Nephron (organoid): ENCODE data around the gene RFT1.

ENCODE experiments used
- H3K27ac Mint-ChIP-seq, 3 experiments: 2 replicates each; pipeline ENCODE4 v1.8.0; 2020; ENCODE audit warnings: mixed read lengths in 3 of 3, mild to moderate bottlenecking in 2 of 3, moderate library complexity in 1 of 3
- H3K27me3 Mint-ChIP-seq: 2 replicates; pipeline ENCODE4 v1.8.0; 2021; ENCODE audit warnings: low read depth, mild to moderate bottlenecking, moderate library complexity, mixed read lengths
- H3K36me3 Mint-ChIP-seq: 2 replicates; pipeline ENCODE4 v1.8.0; 2020; ENCODE audit warnings: low read depth, mixed read lengths
- H3K4me1 Mint-ChIP-seq: 2 replicates; pipeline ENCODE4 v1.8.0; 2020; ENCODE audit warnings: mixed read lengths
- H3K4me3 Mint-ChIP-seq, 3 experiments: 2 replicates each; pipeline ENCODE4 v1.8.0; 2020; ENCODE audit warnings: mild to moderate bottlenecking in 3 of 3, mixed read lengths in 3 of 3, moderate library complexity in 2 of 3
- H3K9me3 Mint-ChIP-seq: 2 replicates; pipeline ENCODE4 v1.8.0; 2020; ENCODE audit warnings: mixed read lengths
- CTCF ChIP-seq, 3 experiments: fragments of 200-600 bp; sonication (generic); IDR thresholded peaks; one replicate each; pipeline ENCODE4 v1.5.0; 2021; ENCODE audit warnings: antibody characterized with exemption in 3 of 3; ENCODE audit not compliant: unreplicated experiment in 3 of 3

Gene RFT1

GRCh38 chr3:53147903-53148400 lies 17.7 kb upstream of the RFT1 start:
- H3K27me3 Mint-ChIP-seq, result peaks cover 16% of the 10 kb centered on the region
- H3K36me3 Mint-ChIP-seq, result no peaks in the 10 kb centered on the region
- no peaks in the 10 kb centered on the region for H3K9me3 Mint-ChIP-seq
- H3K4me3 Mint-ChIP-seq, result no peak overlapping the region
- no peaks in the 10 kb centered on the region for H3K4me1 Mint-ChIP-seq
- H3K27ac Mint-ChIP-seq, result no peak overlapping the region
- TF ChIP-seq CTCF (IDR thresholded peaks at IDR 0.05; ENCODE audit: unreplicated experiment in 3 of 3), result no peak

- H3K36me3 Mint-ChIP-seq, result no peaks in the 10 kb centered on the region
- no peak overlapping the region for H3K4me3 Mint-ChIP-seq
- no peak overlapping the region for H3K27ac Mint-ChIP-seq
- H3K9me3 Mint-ChIP-seq, result no peaks in the 10 kb centered on the region
- peaks cover 16% of the 10 kb centered on the region for H3K27me3 Mint-ChIP-seq
- TF ChIP-seq CTCF (IDR thresholded peaks at IDR 0.05; ENCODE audit: unreplicated experiment in 3 of 3), result no peak
- H3K4me1 Mint-ChIP-seq, result no peaks in the 10 kb centered on the region
These were observed 17.1 kb upstream of the RFT1 start for GRCh38 chr3:53147151-53147902.

- Mint-ChIP-seq H3K4me1 (no peaks in the 10 kb centered on the region), H3K36me3 (no peaks in the 10 kb centered on the region)
- TF ChIP-seq CTCF (IDR thresholded peaks at IDR 0.05; ENCODE audit: unreplicated experiment in 3 of 3), result no peak
These were observed 16.2 kb upstream of the RFT1 start for GRCh38 chr3:53146319-53146891.

GRCh38 chr3:53145713-53146080 lies 15.5 kb upstream of the RFT1 start:
- no peaks in the 10 kb centered on the region for H3K9me3 Mint-ChIP-seq
- TF ChIP-seq CTCF (IDR thresholded peaks at IDR 0.05; ENCODE audit: unreplicated experiment in 3 of 3), result no peak
- no peak overlapping the region for H3K4me3 Mint-ChIP-seq

More at GRCh38 chr3:53146319-53146891, 16.2 kb upstream of the RFT1 start:
- Mint-ChIP-seq H3K9me3 (no peaks in the 10 kb centered on the region), H3K27me3 (peaks cover 15% of the 10 kb centered on the region), H3K4me3 (no peak overlapping the region), H3K27ac (no peak overlapping the region)

GRCh38 chr3:53144862-53145712 lies 14.9 kb upstream of the RFT1 start:
- Mint-ChIP-seq H3K27me3 (peaks cover 5% of the 10 kb centered on the region), H3K27ac (no peak overlapping the region), H3K9me3 (no peaks in the 10 kb centered on the region), H3K36me3 (no peaks in the 10 kb centered on the region), H3K4me1 (peaks cover 4% of the 10 kb centered on the region), H3K4me3 (no peak overlapping the region)
- TF ChIP-seq CTCF (IDR thresholded peaks at IDR 0.05; ENCODE audit: unreplicated experiment in 3 of 3), result no peak

More at GRCh38 chr3:53145713-53146080, 15.5 kb upstream of the RFT1 start:
- H3K4me1 Mint-ChIP-seq, result no peaks in the 10 kb centered on the region
- no peaks in the 10 kb centered on the region for H3K36me3 Mint-ChIP-seq
- no peak overlapping the region for H3K27ac Mint-ChIP-seq
- peaks cover 8% of the 10 kb centered on the region for H3K27me3 Mint-ChIP-seq
